IPS-15b (cell line): ENCODE measurements around the gene KIRREL2.

ENCODE experiments used
- H3K27me3 ChIP-seq: one replicate; pipeline ENCODE4 v1.6.1; 2013; ENCODE audit warnings: low read length; ENCODE audit not compliant: control insufficient read depth, insufficient read depth
- H3K36me3 ChIP-seq: one replicate; pipeline ENCODE4 v1.6.1; 2013; ENCODE audit warnings: low read length; ENCODE audit not compliant: control insufficient read depth, insufficient read depth
- H3K4me1 ChIP-seq: one replicate; pipeline ENCODE4 v1.6.1; 2013; ENCODE audit warnings: mild to moderate bottlenecking, low read length; ENCODE audit not compliant: control insufficient read depth, insufficient read depth
- H3K4me3 ChIP-seq: one replicate; pipeline ENCODE4 v1.5.1; 2013; ENCODE audit warnings: low read depth, low read length
- H3K9ac ChIP-seq: one replicate; pipeline ENCODE4 v1.6.1; 2013; ENCODE audit warnings: low read depth, mild to moderate bottlenecking, low read length
- H3K9me3 ChIP-seq: one replicate; pipeline ENCODE4 v1.6.1; 2013; ENCODE audit warnings: mild to moderate bottlenecking, low read length; ENCODE audit not compliant: control insufficient read depth, insufficient read depth

The KIRREL2 gene

DNA sequence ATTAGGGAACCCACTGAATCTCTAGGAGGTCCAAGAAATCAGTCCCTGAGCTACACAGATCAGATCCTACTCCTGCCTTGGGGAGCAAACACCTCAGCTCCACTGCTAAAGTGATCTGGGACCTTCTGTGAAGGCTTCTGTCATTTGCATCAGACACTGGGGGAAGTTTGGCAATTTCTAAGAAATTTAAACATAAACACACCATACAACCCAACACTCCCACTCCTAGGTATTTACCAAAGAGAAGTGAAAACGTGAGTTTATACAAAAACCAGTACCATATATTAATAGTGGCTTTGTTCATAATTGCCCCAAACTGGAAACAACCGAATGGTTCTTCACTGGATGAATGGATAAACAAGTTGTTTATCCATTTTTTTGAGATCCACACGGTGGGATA, 58.7 kb downstream of the KIRREL2 start:
- no peaks in the 10 kb centered on the region for H3K4me1 ChIP-seq
- H3K36me3 ChIP-seq: no peaks in the 10 kb centered on the region
- H3K27me3 ChIP-seq: no peaks in the 10 kb centered on the region
- no peak overlapping the region for H3K4me3 ChIP-seq
- H3K9me3 ChIP-seq: no peaks in the 10 kb centered on the region
- H3K9ac ChIP-seq: no peak overlapping the region
